Neuronal stem cell (in vitro differentiated cells): ENCODE measurements around the gene BATF.
A peak's percentile ranks its signal among the peaks of the same experiment; 100 is the strongest.

Experiments
- DNase-seq: peaks from one replicate; pipeline ENCODE4 v3.0.0-alpha.2; 2013; ENCODE audit warnings: low spot score
- H2AFZ ChIP-seq: one replicate; pipeline ENCODE4 v1.6.1; 2013; ENCODE audit warnings: mild to moderate bottlenecking, low read length, inconsistent platforms
- H2AK5ac ChIP-seq: 2 replicates; pipeline ENCODE4 v1.6.1; 2013; ENCODE audit warnings: low read depth, mild to moderate bottlenecking, inconsistent platforms, low read length, moderate library complexity, mixed read lengths
- H2BK120ac ChIP-seq: 2 replicates; pipeline ENCODE4 v1.6.1; 2013; ENCODE audit warnings: low read depth, mild to moderate bottlenecking, inconsistent platforms, low read length, moderate library complexity, mixed read lengths
- H2BK12ac ChIP-seq: one replicate; pipeline ENCODE4 v1.6.1; 2013; ENCODE audit warnings: low read length, inconsistent platforms
- H2BK15ac ChIP-seq: 2 replicates; pipeline ENCODE4 v1.6.1; 2013; ENCODE audit warnings: mild to moderate bottlenecking, low read length, inconsistent platforms, mixed read lengths
- H2BK5ac ChIP-seq: one replicate; pipeline ENCODE4 v1.6.1; 2013; ENCODE audit warnings: inconsistent platforms, mild to moderate bottlenecking, low read length, moderate library complexity
- H3K14ac ChIP-seq: one replicate; pipeline ENCODE4 v1.6.1; 2013; ENCODE audit warnings: low read length, inconsistent platforms
- H3K18ac ChIP-seq: 2 replicates; pipeline ENCODE4 v1.6.1; 2013; ENCODE audit warnings: low read length, inconsistent platforms
- H3K23ac ChIP-seq: 2 replicates; pipeline ENCODE4 v1.6.1; 2013; ENCODE audit warnings: low read depth, mild to moderate bottlenecking, mixed read lengths, low read length, inconsistent platforms; ENCODE audit not compliant: poor library complexity
- H3K27ac ChIP-seq: replicated peaks from 3 replicates; pipeline ENCODE4 v1.5.1; 2013; ENCODE audit warnings: low read length, inconsistent platforms
- H3K27me3 ChIP-seq, 3 experiments: 2 replicates each; pipeline ENCODE4 v1.6.1; 2013; ENCODE audit warnings: low read length in 3 of 3, mild to moderate bottlenecking in 2 of 3, inconsistent platforms in 1 of 3, low read depth in 1 of 3, mixed read lengths in 1 of 3, moderate library complexity in 1 of 3; ENCODE audit not compliant: control insufficient read depth in 3 of 3, insufficient read depth in 3 of 3
- H3K36me3 ChIP-seq, 2 donors: replicated peaks in 1 of 2; 2 replicates each; pipeline ENCODE4 v1.6.1; 2013; ENCODE audit warnings: low read length in 2 of 2; ENCODE audit not compliant: control insufficient read depth in 2 of 2, insufficient read depth in 2 of 2
- H3K4ac ChIP-seq: 2 replicates; pipeline ENCODE4 v1.6.1; 2013; ENCODE audit warnings: inconsistent platforms, mild to moderate bottlenecking, low read length, moderate library complexity
- H3K4me1 ChIP-seq, 2 donors: 1 replicate in 1 of 2; 2 replicates in 1 of 2; pipeline ENCODE4 v1.6.1; 2013; ENCODE audit warnings: low read length in 2 of 2, low read depth in 1 of 2; ENCODE audit not compliant: control insufficient read depth in 2 of 2, insufficient read depth in 1 of 2
- H3K4me2 ChIP-seq: one replicate; pipeline ENCODE4 v1.6.1; 2013; ENCODE audit warnings: mild to moderate bottlenecking, low read length, inconsistent platforms; ENCODE audit not compliant: insufficient read depth, poor library complexity, severe bottlenecking
- H3K4me3 ChIP-seq, 2 donors: 2 replicates each; pipeline ENCODE4 v1.5.1; 2013; ENCODE audit warnings: low read length in 2 of 2, mild to moderate bottlenecking in 2 of 2, inconsistent platforms in 1 of 2, moderate library complexity in 1 of 2
- H3K79me1 ChIP-seq: one replicate; pipeline ENCODE4 v1.6.1; 2013; ENCODE audit warnings: low read depth, mild to moderate bottlenecking, inconsistent platforms, low read length, moderate library complexity
- H3K9ac ChIP-seq: one replicate; pipeline ENCODE4 v1.6.1; 2013; ENCODE audit warnings: mild to moderate bottlenecking, low read depth, low read length, inconsistent platforms; ENCODE audit not compliant: poor library complexity
- H3K9me3 ChIP-seq, 2 donors: replicated peaks in 1 of 2; 2 replicates each; pipeline versions ENCODE3 to v1.6.1; 2013; ENCODE audit warnings: low read length in 2 of 2, mild to moderate bottlenecking in 2 of 2, inconsistent platforms in 1 of 2, low read depth in 1 of 2, mixed read lengths in 1 of 2, moderate library complexity in 1 of 2; ENCODE audit not compliant: control insufficient read depth in 2 of 2, insufficient read depth in 1 of 2
- H4K8ac ChIP-seq: one replicate; pipeline ENCODE4 v1.6.1; 2013; ENCODE audit warnings: low read depth, mild to moderate bottlenecking, inconsistent platforms, low read length, moderate library complexity
- H4K91ac ChIP-seq: one replicate; pipeline ENCODE4 v1.6.1; 2013; ENCODE audit warnings: low read length, low read depth, mild to moderate bottlenecking, inconsistent platforms; ENCODE audit not compliant: poor library complexity
- WGBS, 2 donors: extraction: QIAGEN DNeasy Blood & Tissue Kit; methylation state at CpG; one replicate each; pipeline ENCODE4 v1.1.7; 2013; ENCODE audit warnings: missing lambda C conversion rate in 2 of 2, mixed read lengths in 1 of 2; ENCODE audit not compliant: insufficient read length in 2 of 2, insufficient replicate concordance in 1 of 2; ENCODE audit errors: extremely low coverage in 2 of 2; 5-methylcytosine and 5-hydroxymethylcytosine counted together

BATF gene

GRCh38 chr14:75521415-75522199 lies 662 bp upstream of the BATF start:
- H3K23ac ChIP-seq: no peak overlapping the region
- no peak overlapping the region for H3K4me3 ChIP-seq
- peaks cover 0 to 1% (median 0%) of the 10 kb centered on the region in 3 experiments for H3K27me3 ChIP-seq
- no peak overlapping the region for H2BK15ac ChIP-seq
- no peak overlapping the region for H2BK5ac ChIP-seq
- H3K4ac ChIP-seq: no peak overlapping the region
- no peak overlapping the region for H2AK5ac ChIP-seq
- H3K9ac ChIP-seq: no peak overlapping the region
- no peaks in the 10 kb centered on the region for H3K36me3 ChIP-seq
- no peak overlapping the region for H2BK12ac ChIP-seq
- H3K27ac ChIP-seq: no peak overlapping the region
- no peak overlapping the region for H2AFZ ChIP-seq
- H4K8ac ChIP-seq: no peak overlapping the region
- H3K14ac ChIP-seq: no peak overlapping the region
- H3K4me1 ChIP-seq: peaks cover 0 to 8% of the 10 kb centered on the region in 2 donors
- no peak overlapping the region for H4K91ac ChIP-seq
- H3K9me3 ChIP-seq: no peaks in the 10 kb centered on the region
- no peak overlapping the region for H3K18ac ChIP-seq
- no CpG with 5 or more reads among the region's 11 CpGs for WGBS, 2 donors
- H3K79me1 ChIP-seq: no peaks in the 10 kb centered on the region
- H2BK120ac ChIP-seq: no peak overlapping the region
- no peak for DNase-seq
- H3K4me2 ChIP-seq: no peak overlapping the region

GRCh38 chr14:75522983-75523318 lies 682 bp downstream of the BATF start:
- Histone ChIP-seq H2BK12ac (no peak overlapping the region), H3K14ac (no peak overlapping the region), H2BK15ac (no peak overlapping the region), H3K4me3 (no peak overlapping the region), H3K36me3 (no peaks in the 10 kb centered on the region), H3K79me1 (no peaks in the 10 kb centered on the region), H3K4me1 (peaks cover 0 to 8% of the 10 kb centered on the region in 2 donors), H2AK5ac (no peak overlapping the region), H3K23ac (no peak overlapping the region), H4K8ac (no peak overlapping the region), H2AFZ (no peak overlapping the region), H3K4me2 (no peak overlapping the region), H3K9me3 (no peaks in the 10 kb centered on the region), H3K27me3 (no peaks in the 10 kb centered on the region), H3K9ac (no peak overlapping the region), H3K27ac (no peak overlapping the region), H2BK120ac (no peak overlapping the region), H3K18ac (no peak overlapping the region), H4K91ac (no peak overlapping the region), H2BK5ac (no peak overlapping the region), H3K4ac (no peak overlapping the region)
- no CpG with 5 or more reads among the region's 1 CpG for WGBS, 2 donors
- no peak for DNase-seq

GRCh38 chr14:75523771-75524171 lies 1.5 kb downstream of the BATF start:
- no peak overlapping the region for H3K14ac ChIP-seq
- no peak overlapping the region for H3K9ac ChIP-seq
- no peaks in the 10 kb centered on the region for H3K9me3 ChIP-seq
- no CpG with 5 or more reads among the region's 3 CpGs for WGBS, 2 donors
- peaks cover 0 to 8% of the 10 kb centered on the region in 2 donors for H3K4me1 ChIP-seq
- H2BK120ac ChIP-seq: no peak overlapping the region
- no peak overlapping the region for H2BK5ac ChIP-seq
- no peak overlapping the region for H2BK12ac ChIP-seq
- DNase-seq: no peak
- no peak overlapping the region for H3K4ac ChIP-seq
- no peak overlapping the region for H3K4me2 ChIP-seq
- H3K23ac ChIP-seq: no peak overlapping the region
- no peak overlapping the region for H3K27ac ChIP-seq
- H2AK5ac ChIP-seq: no peak overlapping the region
- no peak overlapping the region for H3K18ac ChIP-seq
- H3K27me3 ChIP-seq: no peaks in the 10 kb centered on the region
- H2AFZ ChIP-seq: peak overlapping the region; percentile 73
- H3K36me3 ChIP-seq: no peaks in the 10 kb centered on the region
- no peak overlapping the region for H4K8ac ChIP-seq
- no peak overlapping the region for H3K4me3 ChIP-seq
- H2BK15ac ChIP-seq: no peak overlapping the region
- H3K79me1 ChIP-seq: no peaks in the 10 kb centered on the region
- no peak overlapping the region for H4K91ac ChIP-seq

GRCh38 chr14:75525969-75526368 lies 3.7 kb downstream of the BATF start:
- Histone ChIP-seq H3K14ac (no peak overlapping the region), H3K4me2 (no peak overlapping the region)
- no CpG with 5 or more reads among the region's 1 CpG for WGBS, 2 donors

More at GRCh38 chr14:75525969-75526368, 3.7 kb downstream of the BATF start:
- no peak overlapping the region for H2BK12ac ChIP-seq
- H3K79me1 ChIP-seq: no peaks in the 10 kb centered on the region
- H3K23ac ChIP-seq: no peak overlapping the region
- no peak overlapping the region for H3K27ac ChIP-seq
- H3K36me3 ChIP-seq: no peaks in the 10 kb centered on the region
- H3K9ac ChIP-seq: no peak overlapping the region
- H2AK5ac ChIP-seq: no peak overlapping the region
- no peak overlapping the region for H4K91ac ChIP-seq
- H2BK5ac ChIP-seq: no peak overlapping the region
- H3K4ac ChIP-seq: no peak overlapping the region
- no peaks in the 10 kb centered on the region for H3K27me3 ChIP-seq
- H3K18ac ChIP-seq: no peak overlapping the region
- H4K8ac ChIP-seq: no peak overlapping the region
- H2BK15ac ChIP-seq: no peak overlapping the region
- no peak overlapping the region for H3K4me3 ChIP-seq
- H2AFZ ChIP-seq: no peak overlapping the region
- peaks cover 0 to 8% of the 10 kb centered on the region in 2 donors for H3K4me1 ChIP-seq
- H2BK120ac ChIP-seq: no peak overlapping the region
- no peaks in the 10 kb centered on the region for H3K9me3 ChIP-seq
- no peak for DNase-seq
